Measurements from ENCODE around the gene FGFR3. TPM values are rescaled to one million over a fixed set of nuclear protein-coding genes. Genes with fewer than 3 reads are reported as not detected.
A peak's percentile ranks its signal among the peaks of the same experiment; 100 is the strongest.

The FGFR3 gene
- total and polyA plus RNA-seq, 9 of the 15 experiments (the other 6 are each of a cell fraction or from before 2014, with no cell fraction given): 1.2 to 60.4 (median 12.7) TPM

GRCh38 chr4:1810765-1811164 lies 17.7 kb downstream of the FGFR3 start (continued):
- no peak for TF ChIP-seq CHAMP1 (IDR thresholded peaks at IDR 0.05)
- TF ChIP-seq ZSCAN29 (IDR thresholded peaks at IDR 0.05): no peak
- no peak for TF ChIP-seq SOX6 (IDR thresholded peaks at IDR 0.05)

GRCh38 chr4:1812720-1813119 lies 19.6 kb downstream of the FGFR3 start:
- no peaks in the 10 kb centered on the region for H3K79me2 ChIP-seq (ENCODE audit: control insufficient read depth, insufficient read depth, low read length)
- H3K4me1 ChIP-seq (replicated peaks in 1 of 2; ENCODE audit: control insufficient read depth in 2 of 2, insufficient read depth in 2 of 2, low read length in 2 of 2): peaks cover 0 to 24% of the 10 kb centered on the region in 2 experiments; a peak in 2 of 5 replicates
- no peak overlapping the region for H2AFZ ChIP-seq (ENCODE audit: low read depth, low read length)
- H3K9me1 ChIP-seq (ENCODE audit: control insufficient read depth, insufficient read depth, low read length): peaks cover 3% of the 10 kb centered on the region
- H3K9ac ChIP-seq (ENCODE audit: insufficient read depth in 1 of 2, low read depth in 2 of 2, low read length in 2 of 2): no peak overlapping the region
- H3K4me2 ChIP-seq (ENCODE audit: insufficient read depth, low read length): no peak overlapping the region
- FAIRE-seq (no peak), DNase-seq (ENCODE audit: extremely low read depth in 1 of 4, low spot score in 3 of 4) (no peak), ATAC-seq (no peak)
- 87% methylated on average over 11 of the region's 11 CpGs for WGBS (ENCODE audit: insufficient coverage, low coverage, missing lambda C conversion rate)
- CTCF ChIA-PET (ENCODE audit: low intra/inter-chr PET ratio): no interaction called here
- BruUV-seq (replicated peaks): no TSS peak
- no peak overlapping the region for H3K27ac ChIP-seq (ENCODE audit: extremely low read depth, low read depth, low read length)
- in situ Hi-C loops (cut with MboI): loop anchor here (5.0 kb wide), 1 partner anchor 70 kb away; no protein-coding TSS in a partner anchor
- POLR2A ChIA-PET: no interaction called here
- H3K27me3 ChIP-seq (ENCODE audit: control insufficient read depth in 2 of 2, insufficient read depth in 2 of 2, low read length in 2 of 2): no peaks in the 10 kb centered on the region
- no peaks in the 10 kb centered on the region for H3K9me3 ChIP-seq (replicated peaks; ENCODE audit: control insufficient read depth, insufficient read depth, low read depth, low read length)
- intact Hi-C loops (cut with micrococcal nuclease): loop anchor here (5.0 kb wide), 2 partner anchors 85 to 100 kb away; no protein-coding TSS in a partner anchor
- TF ChIP-seq POLR2G (IDR thresholded peaks at IDR 0.05; ENCODE audit: low read depth, low read length) (0 out of 2 replicates have a peak, but pooled peaks have one; percentile 27), ZSCAN32 (CRISPR knock-in tag; IDR thresholded peaks at IDR 0.05) (no peak)
- no peaks in the 10 kb centered on the region; the same call in 1 of the 2 replicates for H4K20me1 ChIP-seq (replicated peaks; ENCODE audit: control insufficient read depth, insufficient read depth, low read length)
- no peak overlapping the region for H3K4me3 ChIP-seq
- peaks cover 57% of the 10 kb centered on the region; the same call in 2 of the 3 replicates for H3K36me3 ChIP-seq (ENCODE audit: control insufficient read depth, insufficient read depth, low read length)
